Transverse colon (tissue), 4 donors: ENCODE measurements around the gene PTGFRN. TPM values are rescaled to one million over a fixed set of nuclear protein-coding genes. Genes with fewer than 3 reads are reported as not detected.

ENCODE experiments used
- DNase-seq: peaks from one replicate; pipeline ENCODE4 v3.0.0-alpha.2; 2019
- H3K27ac ChIP-seq, 4 donors: fragments of 200-600 bp; sonication (generic); 2 replicates each; pipeline ENCODE4 v1.5.1; 2016 to 2018; ENCODE audit warnings: inconsistent platforms in 4 of 4
- H3K27me3 ChIP-seq: fragments of 200-600 bp; sonication (generic); 2 replicates; pipeline ENCODE4 v1.5.1; 2017; ENCODE audit warnings: inconsistent platforms
- H3K36me3 ChIP-seq, 4 donors: fragments of 200-600 bp; sonication (generic); 2 replicates each; pipeline ENCODE4 v1.5.1; 2017 to 2019; ENCODE audit warnings: inconsistent platforms in 4 of 4
- H3K4me1 ChIP-seq, 4 donors: fragments of 200-600 bp; sonication (generic); 2 replicates each; pipeline ENCODE4 v1.5.1; 2017 to 2020; ENCODE audit warnings: inconsistent platforms in 4 of 4
- H3K4me3 ChIP-seq, 4 donors: fragments of 200-600 bp; sonication (generic); 1 replicate in 1 of 4; 2 replicates in 3 of 4; pipeline versions ENCODE4 v1.5.1 to v1.6.1; 2017 to 2019; ENCODE audit warnings: inconsistent platforms in 4 of 4
- H3K9me3 ChIP-seq, 2 donors: fragments of 200-600 bp; sonication (generic); 2 replicates each; pipeline ENCODE4 v1.5.1; 2017 to 2019; ENCODE audit warnings: inconsistent platforms in 2 of 2
- EP300 ChIP-seq: sonication (generic); formaldehyde crosslinking; IDR thresholded peaks from one replicate; pipeline ENCODE4 v1.6.1; 2017; ENCODE audit warnings: antibody characterized with exemption, low read depth
- POLR2A ChIP-seq: fragments of 450-650 bp; IDR thresholded peaks from one replicate; pipeline ENCODE4 v1.6.1; 2016; ENCODE audit warnings: antibody characterized with exemption, mild to moderate bottlenecking, moderate library complexity
- POLR2AphosphoS5 ChIP-seq, 3 donors: sonication (generic); formaldehyde crosslinking; IDR thresholded peaks; one replicate each; pipeline ENCODE4 v1.6.1; 2016; ENCODE audit warnings: antibody characterized with exemption in 3 of 3
- WGBS, 2 donors: methylation state at CpG; one replicate each; pipeline ENCODE4 v1.1.5; 2018; ENCODE audit warnings: low coverage in 1 of 2; 5-methylcytosine and 5-hydroxymethylcytosine counted together
- in situ Hi-C, 4 donors: fragments of 200-750 bp; cut with MboI; loops; one replicate each; pipeline versions ENCODE4 v1.15.0 to v1.15.1; 2017; ENCODE audit warnings: low sequenced_read_pairs in 3 of 4, low pct_ligation_motif_present in 1 of 4, low pct_unique_long_range_greater_than_20kb in 1 of 4
- intact Hi-C: fragments of 100-400 bp; cut with DNase I; formaldehyde crosslinking; loops from one replicate; pipeline ENCODE4 v1.15.1; 2023; ENCODE audit warnings: low total_unique reads
- total RNA-seq, 4 donors: library from RNA; depleted of rRNA; stranded (reverse); fragments of >200 nt; gene quantifications; one replicate each; pipeline ENCODE4 v1.1.0, GENCODE V29; 2016
- TF ChIP-seq, protein P1 (sequence below), 5 experiments: fragments of 200-600 bp in 3 of 5; fragments of 450-650 bp in 2 of 5; sonication (generic) in 3 of 5; IDR thresholded peaks; 1 replicate in 2 of 5; 2 replicates in 3 of 5; pipeline ENCODE4 v1.5.1; 2016 to 2017; ENCODE audit warnings: antibody characterized with exemption in 5 of 5, inconsistent platforms in 3 of 5, mild to moderate bottlenecking in 2 of 5, moderate library complexity in 1 of 5

Gene PTGFRN
- total RNA-seq, 4 donors from 2014 or later, result 39.6 to 98.9 (median 73.9) TPM

GRCh38 chr1:117032681-117033539 is 123.2 kb downstream of the PTGFRN start:
- in situ Hi-C loops (loop anchor here in 2 of 4 donors (25.0 kb wide), 1 partner anchor 446 kb away; no protein-coding TSS in a partner anchor), intact Hi-C loops (loop anchor here (5.0 kb wide), 1 partner anchor 754 kb away; no protein-coding TSS in a partner anchor)
- H3K36me3 ChIP-seq, result no peaks in the 10 kb centered on the region
- H3K4me3 ChIP-seq, result no peak overlapping the region
- H3K4me1 ChIP-seq, result no peaks in the 10 kb centered on the region
- TF ChIP-seq POLR2A, result no peak
- TF ChIP-seq, protein P1, sequence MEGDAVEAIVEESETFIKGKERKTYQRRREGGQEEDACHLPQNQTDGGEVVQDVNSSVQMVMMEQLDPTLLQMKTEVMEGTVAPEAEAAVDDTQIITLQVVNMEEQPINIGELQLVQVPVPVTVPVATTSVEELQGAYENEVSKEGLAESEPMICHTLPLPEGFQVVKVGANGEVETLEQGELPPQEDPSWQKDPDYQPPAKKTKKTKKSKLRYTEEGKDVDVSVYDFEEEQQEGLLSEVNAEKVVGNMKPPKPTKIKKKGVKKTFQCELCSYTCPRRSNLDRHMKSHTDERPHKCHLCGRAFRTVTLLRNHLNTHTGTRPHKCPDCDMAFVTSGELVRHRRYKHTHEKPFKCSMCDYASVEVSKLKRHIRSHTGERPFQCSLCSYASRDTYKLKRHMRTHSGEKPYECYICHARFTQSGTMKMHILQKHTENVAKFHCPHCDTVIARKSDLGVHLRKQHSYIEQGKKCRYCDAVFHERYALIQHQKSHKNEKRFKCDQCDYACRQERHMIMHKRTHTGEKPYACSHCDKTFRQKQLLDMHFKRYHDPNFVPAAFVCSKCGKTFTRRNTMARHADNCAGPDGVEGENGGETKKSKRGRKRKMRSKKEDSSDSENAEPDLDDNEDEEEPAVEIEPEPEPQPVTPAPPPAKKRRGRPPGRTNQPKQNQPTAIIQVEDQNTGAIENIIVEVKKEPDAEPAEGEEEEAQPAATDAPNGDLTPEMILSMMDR (IDR thresholded peaks at IDR 0.05), result no peak
- DNase-seq, result no peak
- no peak overlapping the region for H3K27ac ChIP-seq
- no peaks in the 10 kb centered on the region for H3K9me3 ChIP-seq
- 78 to 81% methylated on average over 5 to 11 of the region's 11 CpGs for WGBS, 2 donors
- H3K27me3 ChIP-seq, result no peaks in the 10 kb centered on the region

DNA sequence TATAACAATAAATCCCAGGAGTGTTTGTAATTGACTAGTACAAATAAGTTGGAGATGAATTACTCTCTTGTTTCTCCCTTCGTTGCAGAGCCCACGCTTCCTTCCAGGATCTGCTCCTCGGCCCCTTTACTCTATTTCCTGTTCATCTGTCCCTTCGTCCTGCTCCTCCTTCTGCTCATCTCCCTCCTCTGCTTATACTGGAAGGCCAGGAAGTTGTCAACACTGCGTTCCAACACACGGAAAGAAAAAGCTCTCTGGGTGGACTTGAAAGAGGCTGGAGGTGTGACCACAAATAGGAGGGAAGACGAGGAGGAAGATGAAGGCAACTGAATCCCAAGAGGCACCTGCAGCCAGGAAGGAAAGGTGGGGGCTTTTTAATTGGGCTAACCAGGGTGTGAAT is 124.1 kb downstream of the PTGFRN start:
- in situ Hi-C loops, result loop anchor here in 2 of 4 donors (25.0 kb wide), 1 partner anchor 446 kb away; no protein-coding TSS in a partner anchor
- no peak for DNase-seq
- no peak overlapping the region for H3K4me3 ChIP-seq
- H3K9me3 ChIP-seq, result no peaks in the 10 kb centered on the region
- WGBS, 2 donors, result 84% methylated on average over 7 of the region's 7 CpGs
- intact Hi-C loops, result loop anchor here (5.0 kb wide), 1 partner anchor 754 kb away; no protein-coding TSS in a partner anchor
- H3K36me3 ChIP-seq, result no peaks in the 10 kb centered on the region
- H3K4me1 ChIP-seq, result no peaks in the 10 kb centered on the region
- H3K27me3 ChIP-seq, result no peaks in the 10 kb centered on the region
- H3K27ac ChIP-seq, result no peak overlapping the region
- TF ChIP-seq POLR2A (no peak), POLR2AphosphoS5 (IDR thresholded peaks at IDR 0.05) (no peak), EP300 (no peak)
- TF ChIP-seq, protein P1 (IDR thresholded peaks at IDR 0.05), result no peak

GRCh38 chr1:117034791-117035290 is 125.1 kb downstream of the PTGFRN start:
- no peaks in the 10 kb centered on the region for H3K9me3 ChIP-seq
- H3K4me3 ChIP-seq, result no peak overlapping the region
- no peaks in the 10 kb centered on the region for H3K4me1 ChIP-seq
- in situ Hi-C loops (loop anchor here in 2 of 4 donors (25.0 kb wide), 1 partner anchor 448 kb away; no protein-coding TSS in a partner anchor), intact Hi-C loops (loop anchor here (5.0 kb wide), 1 partner anchor 752 kb away; no protein-coding TSS in a partner anchor)
- H3K27me3 ChIP-seq, result no peaks in the 10 kb centered on the region
- 87 to 100% methylated on average over 4 to 7 of the region's 7 CpGs for WGBS, 2 donors
- H3K36me3 ChIP-seq, result no peaks in the 10 kb centered on the region
- DNase-seq, result no peak
- no peak overlapping the region for H3K27ac ChIP-seq
- TF ChIP-seq, protein P1 (IDR thresholded peaks at IDR 0.05), result no peak
- no peak for TF ChIP-seq EP300
- TF ChIP-seq POLR2AphosphoS5 (IDR thresholded peaks at IDR 0.05), result no peak
- TF ChIP-seq POLR2A, result no peak

DNA sequence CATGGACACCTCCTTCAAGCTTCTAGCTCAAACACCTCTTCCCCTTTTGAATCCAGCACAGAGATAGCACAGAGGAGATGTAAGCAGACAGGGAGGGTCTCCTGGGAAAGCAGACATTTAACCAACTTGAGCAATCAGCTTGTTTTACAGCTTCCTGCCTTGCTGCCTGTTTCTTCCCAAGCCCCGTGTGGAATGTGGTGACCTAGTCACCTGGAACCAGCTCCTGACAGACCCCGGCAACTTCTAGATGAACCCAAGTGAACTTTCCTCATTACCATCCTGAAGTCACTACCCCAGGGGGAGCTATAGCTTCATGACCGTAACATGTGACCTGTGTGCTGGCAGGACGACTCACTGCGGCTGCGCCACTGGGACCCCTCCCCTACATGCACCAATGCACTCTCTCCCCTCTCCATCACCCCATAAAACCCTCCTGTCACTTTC is 126.3 kb downstream of the PTGFRN start:
- intact Hi-C loops, result no loop called here
- in situ Hi-C loops, result loop anchor here in 2 of 4 donors (25.0 kb wide), 1 partner anchor 449 kb away; no protein-coding TSS in a partner anchor
- 81% methylated on average over 6 of the region's 6 CpGs; no CpG with 5 or more reads in 1 of the 2 donors for WGBS, 2 donors

More for the DNA sequence above, 126.3 kb downstream of the PTGFRN start:
- no peak for DNase-seq
- Histone ChIP-seq H3K27me3 (no peaks in the 10 kb centered on the region), H3K27ac (no peak overlapping the region), H3K4me1 (no peaks in the 10 kb centered on the region), H3K4me3 (no peak overlapping the region), H3K36me3 (no peaks in the 10 kb centered on the region), H3K9me3 (no peaks in the 10 kb centered on the region)
- TF ChIP-seq POLR2AphosphoS5 (IDR thresholded peaks at IDR 0.05) (no peak), POLR2A (no peak), EP300 (no peak)
- TF ChIP-seq, protein P1 (IDR thresholded peaks at IDR 0.05), result no peak
